ENCODE results near the gene AHSG.
"Not testable (repeated sequence)": the region's sequence is repeated elsewhere in the genome, so short reads cannot be mapped to it uniquely, and the experiment has no call there.

Gene AHSG

DNA sequence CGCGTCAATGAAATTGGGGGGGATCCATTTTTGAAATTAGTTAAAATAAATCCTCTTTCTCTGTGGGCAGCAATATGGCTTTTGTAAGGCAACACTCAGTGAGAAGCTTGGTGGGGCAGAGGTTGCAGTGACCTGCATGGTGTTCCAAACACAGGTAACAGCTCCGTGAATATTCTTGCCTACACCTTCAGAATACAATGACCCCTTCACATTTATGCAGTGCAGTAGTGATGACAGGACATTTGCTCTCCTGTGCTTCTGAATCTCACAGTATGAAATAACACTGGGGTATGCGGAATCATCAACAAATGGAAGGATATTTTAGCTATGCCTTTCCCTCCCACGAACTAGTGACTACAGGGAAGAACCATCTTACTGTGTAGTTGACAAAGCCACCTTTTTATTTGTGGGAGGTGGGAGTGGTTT is 6.9 kb downstream of the AHSG start:
- no peak for DNase-seq

DNA sequence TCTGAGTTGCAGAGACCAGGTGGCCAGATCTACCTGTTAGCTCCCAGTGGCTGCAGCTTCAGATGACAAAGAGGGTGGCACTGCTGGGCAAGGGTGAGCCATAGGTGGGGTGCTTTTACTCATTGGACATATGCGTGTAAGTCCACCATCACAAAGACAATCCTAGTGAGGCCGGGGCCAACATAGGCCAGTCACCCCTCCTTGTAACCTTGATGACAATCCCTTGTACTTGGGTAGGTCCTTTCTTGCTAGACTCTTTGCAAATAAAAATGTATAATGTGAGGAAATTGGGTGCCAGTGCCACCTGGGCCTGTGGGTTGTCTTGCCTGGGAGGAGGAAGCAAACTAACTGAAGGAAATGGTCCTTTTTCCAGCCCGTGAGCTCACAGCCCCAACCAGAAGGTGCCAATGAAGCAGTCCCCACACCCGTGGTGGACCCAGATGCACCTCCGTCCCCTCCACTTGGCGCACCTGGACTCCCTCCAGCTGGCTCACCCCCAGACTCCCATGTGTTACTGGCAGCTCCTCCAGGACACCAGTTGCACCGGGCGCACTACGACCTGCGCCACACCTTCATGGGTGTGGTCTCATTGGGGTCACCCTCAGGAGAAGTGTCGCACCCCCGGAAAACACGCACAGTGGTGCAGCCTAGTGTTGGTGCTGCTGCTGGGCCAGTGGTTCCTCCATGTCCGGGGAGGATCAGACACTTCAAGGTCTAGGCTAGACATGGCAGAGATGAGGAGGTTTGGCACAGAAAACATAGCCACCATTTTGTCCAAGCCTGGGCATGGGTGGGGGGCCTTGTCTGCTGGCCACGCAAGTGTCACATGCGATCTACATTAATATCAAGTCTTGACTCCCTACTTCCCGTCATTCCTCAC is 7.6 kb downstream of the AHSG start:
- no peak for DNase-seq

DNA sequence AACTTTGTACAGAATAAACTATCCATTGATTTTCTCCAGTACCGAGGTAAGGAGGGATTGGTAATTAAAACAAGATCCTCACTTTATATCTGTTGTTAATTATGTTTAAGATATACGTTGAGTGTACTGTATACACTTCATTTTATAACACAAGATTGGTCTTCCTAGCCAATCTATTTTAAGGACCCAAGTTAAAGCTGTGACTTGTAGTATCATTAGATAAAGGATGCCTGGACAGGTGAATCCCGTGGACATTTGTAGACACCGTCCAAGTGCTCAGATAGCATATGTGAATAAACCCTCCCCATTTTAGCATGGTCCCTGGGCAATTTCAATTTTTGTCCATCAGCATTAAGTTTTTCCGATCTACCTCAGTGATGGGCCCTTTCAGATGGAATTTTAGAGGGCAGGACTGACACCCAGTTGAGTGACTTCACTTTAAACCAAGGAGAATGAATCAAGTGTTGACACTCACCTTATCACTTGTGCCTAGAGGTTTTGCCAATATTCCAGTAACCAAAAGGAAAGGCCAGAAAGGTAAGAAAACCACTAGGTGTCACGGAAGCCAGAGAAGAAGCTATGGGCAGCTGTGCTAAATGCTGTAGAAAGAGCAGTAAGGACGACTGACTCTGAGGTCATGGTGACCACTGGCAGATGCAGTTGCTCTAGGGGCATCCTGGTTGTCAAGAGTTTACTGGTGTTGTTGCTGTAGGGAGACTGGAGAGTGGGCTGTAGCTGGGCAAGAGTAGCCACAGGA is 9.2 kb downstream of the AHSG start:
- DNase-seq: no peak

DNA sequence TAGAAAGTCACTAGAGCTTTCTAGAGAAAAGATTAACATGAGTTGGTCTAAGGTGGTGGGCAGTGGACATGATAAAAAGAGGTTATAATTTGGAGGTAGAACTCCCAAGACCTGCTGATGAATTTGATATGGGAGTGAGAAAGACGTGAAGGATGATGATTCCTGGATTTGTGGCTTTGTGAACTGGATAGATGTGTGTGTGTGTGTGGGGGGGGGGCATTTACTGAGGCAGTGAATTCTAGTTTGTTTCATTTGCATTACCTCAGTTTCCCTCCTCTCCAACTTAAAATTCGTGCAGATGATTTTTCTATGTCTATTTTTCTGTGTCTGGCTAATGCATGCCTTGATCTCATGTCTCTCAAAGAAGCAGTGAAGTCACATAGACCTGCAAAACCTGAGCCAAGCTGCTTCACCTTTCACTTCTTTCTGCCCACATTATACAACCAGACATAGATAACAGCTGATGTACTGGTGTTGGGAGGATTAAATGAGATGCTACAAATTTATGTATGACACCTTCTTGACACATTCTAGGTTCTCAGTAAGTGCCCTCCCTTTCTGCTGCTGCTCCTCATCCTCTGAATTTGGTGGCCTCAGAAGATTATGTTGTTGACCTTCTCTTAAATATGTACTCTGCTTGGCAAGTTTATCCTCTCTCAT is 9.9 kb downstream of the AHSG start:
- DNase-seq: no peak

DNA sequence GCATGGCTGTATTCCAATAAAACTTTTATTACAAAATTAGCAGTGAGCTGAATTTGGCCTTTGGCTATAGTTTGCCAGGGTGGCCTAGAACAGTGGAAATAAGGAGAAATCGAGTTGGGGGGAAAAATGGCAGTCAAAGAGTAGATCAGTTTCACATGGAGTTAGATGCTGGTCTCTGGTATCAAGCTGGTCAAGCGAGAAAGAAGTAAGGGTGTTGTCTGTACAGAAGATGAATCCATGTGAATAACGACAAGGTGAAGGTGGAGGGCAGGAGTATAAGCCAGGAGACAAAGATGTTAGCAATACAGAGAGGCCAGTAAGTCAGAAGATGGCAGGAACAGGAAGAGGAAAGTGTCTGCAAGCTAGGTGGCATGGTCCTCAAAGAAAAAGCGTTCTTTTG is 11.7 kb downstream of the AHSG start:
- DNase-seq: no peak

DNA sequence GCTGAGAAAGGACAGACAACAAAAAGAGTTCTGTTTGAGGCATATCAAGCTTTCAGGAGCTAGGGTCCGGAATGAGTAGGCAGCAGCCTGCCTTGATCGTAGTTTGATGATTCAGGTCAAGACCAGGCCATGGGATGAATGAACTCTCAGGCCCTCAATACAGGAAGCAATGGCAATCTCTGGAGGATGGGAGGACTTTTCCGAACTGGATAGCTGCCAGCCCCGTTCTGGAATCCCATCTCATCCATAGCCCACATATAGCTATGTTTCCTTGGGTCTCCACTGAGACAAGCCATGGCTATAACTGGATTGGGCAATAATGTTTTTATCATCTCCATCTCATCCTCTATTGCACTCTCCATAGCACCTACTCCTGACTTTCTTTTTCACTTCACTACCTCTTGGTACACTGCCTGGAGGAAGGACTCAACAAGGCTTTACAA is 12.8 kb downstream of the AHSG start:
- DNase-seq: no peak

DNA sequence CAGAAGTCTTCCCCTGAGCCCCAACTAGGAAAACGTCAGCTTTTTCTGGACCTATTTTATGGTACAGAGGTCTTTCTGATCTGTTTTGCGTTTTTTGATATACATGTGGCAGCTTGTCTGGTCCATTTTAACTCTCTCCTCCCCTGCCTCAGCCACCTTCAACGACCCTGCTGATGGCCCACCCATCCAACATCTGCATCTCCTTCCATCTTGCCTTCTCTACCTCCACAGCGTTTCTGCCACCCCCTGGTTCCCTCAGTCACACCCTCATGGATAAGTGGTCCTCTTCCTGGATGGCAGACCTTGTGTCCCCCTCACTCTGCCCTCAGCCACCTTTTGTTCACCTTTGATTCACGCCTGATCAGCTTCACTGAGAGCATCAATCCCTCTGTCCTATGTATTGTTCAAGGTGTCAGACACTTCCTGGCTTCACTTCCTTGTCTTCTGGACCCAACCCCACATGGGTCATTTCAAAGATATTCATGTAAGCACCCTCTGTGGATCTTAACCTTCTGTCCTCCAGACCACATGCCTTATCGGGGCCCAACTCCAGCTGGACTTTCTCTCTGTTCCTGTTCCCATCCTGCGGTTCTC is 13.5 kb downstream of the AHSG start:
- no peak for DNase-seq

DNA sequence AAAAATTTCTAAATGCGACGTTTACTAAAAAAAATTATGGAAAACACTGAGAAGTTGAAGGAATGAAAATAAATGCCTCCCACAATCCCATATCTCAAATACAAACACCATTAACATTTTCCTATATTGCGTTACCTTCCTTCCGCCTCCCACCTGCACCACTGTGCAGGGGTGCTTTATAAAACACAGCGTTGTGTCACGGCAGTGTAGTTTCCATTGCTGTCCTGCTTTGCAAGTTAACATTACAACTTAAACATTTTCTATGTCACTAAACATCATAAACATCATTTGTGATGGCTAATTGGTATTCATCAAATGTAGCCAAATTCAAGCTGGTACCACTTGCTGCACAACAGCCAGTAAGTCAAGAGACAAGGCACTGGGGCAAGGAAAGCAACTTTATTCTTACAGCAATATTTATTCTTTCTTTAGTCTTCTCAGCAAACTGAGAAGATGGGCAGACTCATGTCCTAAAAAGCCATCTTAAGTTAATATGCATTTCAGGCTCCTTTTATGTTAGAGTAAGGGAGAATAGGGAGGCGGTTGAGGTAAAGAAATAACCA is 15.1 kb downstream of the AHSG start:
- DNase-seq: no peak

DNA sequence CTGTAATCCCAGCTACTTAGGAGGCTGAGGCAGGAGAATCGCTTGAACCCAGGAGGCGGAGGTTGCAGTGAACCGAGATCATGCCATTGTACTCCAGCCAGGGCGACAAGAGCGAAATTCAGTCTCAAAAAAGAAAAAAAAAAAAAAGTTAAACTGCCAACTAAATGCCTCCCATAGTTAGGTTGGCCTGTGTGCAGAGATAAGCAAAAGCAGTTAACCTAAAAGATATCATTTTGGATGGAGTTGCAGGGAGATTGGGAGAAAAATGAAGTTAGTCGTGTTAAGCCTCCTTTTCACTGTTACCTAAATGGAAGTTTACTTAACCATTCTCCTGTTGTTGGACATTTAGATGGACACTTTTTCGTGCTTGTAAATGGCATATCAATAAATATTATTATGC is 15.9 kb downstream of the AHSG start:
- DNase-seq: no peak

DNA sequence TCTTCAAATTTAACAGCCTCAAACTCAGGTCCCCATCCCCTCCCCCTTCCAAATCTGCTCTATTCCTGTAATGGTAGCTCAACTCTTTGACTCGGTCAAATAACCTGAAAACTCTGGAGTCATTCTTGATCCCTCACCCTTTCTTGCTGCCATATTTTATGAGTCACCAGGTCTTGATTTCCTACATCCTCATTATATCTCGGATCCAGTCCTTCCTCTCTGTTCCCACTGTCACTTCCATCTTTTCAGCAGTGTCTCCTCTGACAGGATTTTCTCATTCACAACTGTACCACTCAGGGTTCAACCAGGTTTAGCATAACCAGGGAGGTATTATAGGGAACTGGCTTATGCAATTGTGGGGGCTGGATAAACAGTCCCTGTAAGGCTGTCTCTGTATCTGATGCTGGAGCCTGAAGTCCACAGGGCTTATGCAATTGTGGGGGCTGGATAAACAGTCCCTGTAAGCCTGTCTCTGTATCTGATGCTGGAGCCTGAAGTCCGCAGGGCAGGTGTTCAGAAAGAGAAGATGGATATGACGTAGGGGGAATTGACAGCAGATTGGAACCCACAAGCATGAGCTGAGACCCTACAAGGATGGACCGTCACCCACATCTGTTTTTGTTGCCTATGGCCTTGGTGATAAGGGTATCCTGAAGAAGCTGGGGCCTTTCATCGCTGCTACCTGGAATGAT is 18.2 kb downstream of the AHSG start:
- DNase-seq: no peak

DNA sequence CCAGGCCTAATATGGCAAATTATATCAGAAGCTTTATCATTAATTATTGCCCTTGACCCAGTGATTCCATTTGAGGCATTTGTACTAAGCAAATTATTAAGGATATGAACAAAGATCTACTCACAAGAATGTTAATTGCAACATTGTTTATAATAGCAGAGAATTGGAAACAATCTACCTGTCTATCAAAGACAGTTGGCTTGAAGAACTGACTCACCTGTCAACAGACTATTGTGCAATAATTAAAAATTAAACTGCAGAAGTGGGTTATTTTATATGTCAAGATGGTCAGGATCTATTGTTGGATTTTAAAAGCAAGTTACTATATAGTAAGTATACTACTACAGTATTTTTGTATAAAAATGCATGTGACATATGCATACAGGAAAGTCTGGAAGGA is 20.6 kb downstream of the AHSG start:
- DNase-seq: no peak

DNA sequence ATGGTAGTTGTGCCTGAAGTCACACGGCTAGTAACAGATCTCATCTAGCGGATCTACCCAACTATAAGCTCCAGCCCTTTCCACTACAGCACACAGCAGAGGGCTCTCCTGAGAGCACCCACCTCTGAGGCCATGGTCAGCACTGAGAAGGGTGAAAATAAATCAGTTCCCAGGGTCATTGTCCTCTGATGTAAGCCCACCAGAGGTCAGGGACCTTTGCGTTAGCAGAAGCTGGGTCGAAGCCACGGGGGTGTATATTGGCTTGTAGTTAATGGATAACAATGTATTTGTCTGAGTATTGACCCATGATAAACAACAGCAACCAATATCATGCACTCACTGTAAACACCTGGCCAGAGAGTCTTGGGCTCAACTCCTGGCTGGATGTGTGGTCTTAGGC is 21.3 kb downstream of the AHSG start:
- not testable (repeated sequence) for DNase-seq

DNA sequence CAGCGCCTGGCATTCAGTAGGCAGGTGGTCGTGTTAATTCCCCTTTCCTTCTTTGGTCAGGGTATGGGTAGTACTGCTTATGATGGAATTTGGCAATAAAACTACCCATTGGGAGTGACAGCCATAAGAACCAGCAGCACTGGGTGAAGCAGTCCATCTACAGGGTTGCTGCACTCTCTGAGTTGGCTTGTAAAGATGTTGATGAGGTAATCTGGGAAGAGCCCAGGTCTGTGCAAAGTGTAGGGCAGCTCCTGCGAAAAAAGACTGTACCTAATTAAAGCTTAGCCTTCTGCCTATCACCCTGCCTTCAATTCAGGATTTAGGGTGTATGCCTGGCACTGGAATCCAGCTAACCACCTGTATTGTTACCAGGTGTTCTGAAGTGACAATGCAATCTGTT is 22.7 kb downstream of the AHSG start:
- no peak for DNase-seq

DNA sequence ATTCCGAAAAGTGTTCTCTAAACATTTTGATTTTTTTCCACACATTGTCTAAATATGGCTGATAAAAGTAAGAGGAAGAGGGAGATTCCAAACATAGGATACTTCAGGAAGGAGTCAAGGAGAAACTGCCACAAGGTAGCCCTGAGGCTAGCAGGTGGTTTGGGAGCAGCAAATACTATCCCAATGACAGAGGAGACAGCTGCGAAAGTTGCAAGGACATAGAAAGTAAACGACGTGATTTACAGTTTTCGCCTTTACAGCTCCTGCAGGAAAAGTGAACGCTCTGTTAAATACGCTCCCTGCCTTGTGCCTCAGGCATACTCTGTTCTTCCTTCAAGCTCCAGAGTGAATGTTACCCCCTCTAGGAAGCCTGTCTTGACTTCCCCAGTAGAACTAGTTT is 23.7 kb downstream of the AHSG start:
- DNase-seq: no peak

DNA sequence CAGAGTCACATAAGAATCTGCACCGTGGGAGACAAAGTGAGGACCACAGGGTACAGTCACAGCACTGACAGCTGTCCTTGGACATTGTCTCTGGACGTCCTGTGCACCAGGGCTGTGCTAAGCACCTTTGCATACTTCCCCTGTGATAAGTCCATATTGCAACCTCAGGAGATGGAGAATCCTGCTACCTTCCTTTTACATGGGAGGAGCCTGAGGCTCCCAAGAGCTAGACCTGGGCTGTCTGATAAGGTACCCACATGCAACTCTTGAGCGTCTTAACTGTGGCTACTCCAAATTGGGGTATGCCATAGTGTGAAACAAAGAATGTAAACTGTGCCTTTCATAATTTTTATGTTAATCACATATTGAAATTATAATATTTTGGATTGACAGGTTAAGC is 24.8 kb downstream of the AHSG start:
- no peak for DNase-seq

DNA sequence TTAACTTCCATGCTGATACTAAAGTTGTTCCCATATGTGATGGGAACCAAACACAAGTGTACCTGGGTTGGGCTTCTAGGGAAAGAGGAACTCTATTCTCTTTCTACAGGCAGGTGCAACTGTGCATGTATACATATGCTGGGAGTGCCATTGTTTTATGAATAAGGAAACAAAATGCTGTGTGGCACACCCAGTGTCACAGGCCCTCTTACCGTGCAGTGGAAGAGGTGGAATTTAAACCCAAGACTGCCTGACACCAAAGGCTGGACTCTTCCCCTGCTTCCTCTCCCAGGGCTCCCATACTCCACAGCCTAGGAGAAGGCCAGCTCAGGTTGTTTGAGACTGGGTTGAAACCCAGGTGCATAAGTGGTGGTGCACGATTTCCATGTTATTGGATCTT is 25.4 kb downstream of the AHSG start:
- DNase-seq: no peak

DNA sequence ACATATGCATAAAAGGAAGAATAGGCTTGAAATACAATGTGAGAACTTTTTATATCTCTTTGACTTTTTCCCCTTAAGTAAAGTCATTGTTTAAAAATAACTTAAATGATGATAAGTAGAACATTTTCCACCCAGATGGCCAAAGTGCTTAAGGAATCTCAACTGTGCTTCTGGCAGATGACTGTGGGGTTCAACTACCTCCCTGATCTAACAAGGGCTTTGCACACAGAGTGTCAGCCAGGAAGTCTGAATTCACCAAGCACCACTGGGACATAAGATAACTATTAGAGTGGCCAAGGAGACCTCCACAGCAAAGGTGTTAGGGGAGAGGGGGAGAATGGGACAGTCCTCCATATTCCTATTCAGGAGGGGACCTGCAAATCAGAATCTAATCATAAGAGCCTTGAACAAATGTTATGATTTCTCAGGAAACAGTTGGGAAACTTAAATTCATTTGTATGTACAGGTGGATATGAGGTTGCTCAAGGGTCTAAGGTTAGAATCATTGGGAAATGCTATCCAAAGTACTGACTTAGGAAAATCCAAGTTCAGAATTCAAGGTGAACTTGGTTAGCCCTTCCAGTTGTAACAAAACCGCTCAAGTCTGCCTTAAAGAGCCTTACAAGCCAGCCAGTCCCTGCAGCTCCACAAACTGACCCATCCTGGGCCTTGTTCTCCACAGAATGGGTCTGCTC is 27.1 kb downstream of the AHSG start, which contains the start of gene FETUB:
Gene FETUB, plus strand, starts transcription at position 622 of the 695 bp plus-strand sequence. Its CDS starts 62 bp downstream, at position 684.
- no peak for DNase-seq

DNA sequence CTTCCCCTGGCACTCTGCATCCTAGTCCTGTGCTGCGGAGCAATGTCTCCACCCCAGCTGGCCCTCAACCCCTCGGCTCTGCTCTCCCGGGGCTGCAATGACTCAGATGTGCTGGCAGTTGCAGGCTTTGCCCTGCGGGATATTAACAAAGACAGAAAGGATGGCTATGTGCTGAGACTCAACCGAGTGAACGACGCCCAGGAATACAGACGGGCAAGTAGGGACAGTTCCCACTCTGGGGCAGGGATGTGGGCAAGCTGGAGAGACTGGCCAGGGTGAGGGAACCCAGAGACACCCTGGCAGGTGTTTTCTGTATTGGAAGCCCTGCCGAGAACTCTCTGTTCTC is 27.6 kb downstream of the AHSG start:
- DNase-seq: no peak

DNA sequence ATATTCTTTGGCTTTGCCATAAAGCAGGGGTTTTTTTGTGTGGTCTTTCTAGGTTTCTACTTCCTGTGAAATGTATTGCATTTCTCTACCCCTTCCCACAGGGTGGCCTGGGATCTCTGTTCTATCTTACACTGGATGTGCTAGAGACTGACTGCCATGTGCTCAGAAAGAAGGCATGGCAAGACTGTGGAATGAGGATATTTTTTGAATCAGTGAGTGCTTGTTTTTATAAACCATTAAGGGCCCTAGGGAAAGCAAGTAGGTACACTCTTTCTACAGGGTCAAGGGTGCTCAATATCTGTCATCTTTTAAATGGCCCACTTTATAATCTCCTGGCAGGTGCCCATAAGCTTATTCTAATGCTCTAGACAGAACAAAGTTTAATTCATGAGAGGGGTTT is 28.1 kb downstream of the AHSG start:
- no peak for DNase-seq

DNA sequence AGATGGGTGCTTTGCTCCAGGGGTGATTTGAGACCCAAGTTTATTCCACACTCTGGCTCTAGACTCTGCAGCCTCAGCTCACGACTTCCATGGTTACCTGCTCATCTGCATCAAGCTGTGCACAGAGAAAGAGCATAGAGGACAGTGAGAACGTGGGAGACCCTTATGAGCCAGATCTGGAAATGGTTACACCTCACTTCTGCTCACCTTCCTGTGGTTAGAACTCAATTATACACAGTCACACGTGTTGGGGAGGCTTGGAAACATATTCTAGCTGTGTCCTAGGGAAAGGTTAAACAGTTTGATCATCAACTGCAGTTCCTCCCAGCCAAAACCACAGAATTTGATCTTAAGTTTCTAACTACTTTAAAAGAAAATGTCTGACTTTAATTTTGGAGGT is 29.2 kb downstream of the AHSG start:
- DNase-seq: no peak

DNA sequence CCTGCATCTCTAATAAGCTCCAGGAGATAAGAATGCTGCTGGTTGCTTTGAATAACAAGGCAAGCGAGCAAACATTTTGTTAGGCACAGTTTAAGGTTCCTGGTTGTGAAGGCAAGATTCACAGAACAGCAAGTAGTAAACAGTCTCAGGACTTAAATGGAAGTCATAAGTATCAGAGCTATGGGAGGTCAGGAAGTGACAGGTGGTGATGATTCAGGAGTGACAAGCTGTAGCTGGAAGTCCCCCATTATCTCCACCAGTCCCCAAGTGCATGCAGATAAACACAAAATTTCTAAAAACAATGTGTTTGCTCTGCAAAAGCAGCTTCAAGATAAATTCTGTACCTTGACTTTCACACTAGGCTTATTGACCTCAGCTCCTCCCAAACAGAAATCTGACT is 30.6 kb downstream of the AHSG start:
- DNase-seq: no peak

DNA sequence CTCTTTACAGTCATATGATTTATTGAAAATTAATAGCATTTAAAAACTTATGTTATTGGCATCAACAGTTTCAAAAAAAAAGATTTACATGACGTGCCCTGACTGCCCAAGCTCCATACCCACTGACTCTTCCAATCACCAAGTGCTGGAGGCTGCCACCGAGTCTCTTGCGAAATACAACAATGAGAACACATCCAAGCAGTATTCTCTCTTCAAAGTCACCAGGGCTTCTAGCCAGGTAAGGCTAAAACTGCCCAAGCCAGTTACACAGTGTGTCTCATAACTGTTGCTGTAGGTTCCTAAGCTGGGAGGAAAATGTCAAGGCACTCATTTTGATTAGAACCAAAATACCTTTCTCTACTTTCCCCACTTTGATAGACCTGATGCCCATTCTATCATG is 31.8 kb downstream of the AHSG start:
- no peak for DNase-seq
